Endodermal cell (in vitro differentiated cells): ENCODE measurements around the gene NRXN3. TPM values are rescaled to one million over a fixed set of nuclear protein-coding genes. Genes with fewer than 3 reads are reported as not detected.

Experiments used
- DNase-seq: peaks from one replicate; pipeline ENCODE4 v3.0.0-alpha.2; 2017
- H3K27ac ChIP-seq: 2 replicates; pipeline ENCODE4 v1.5.1; 2013; ENCODE audit warnings: mild to moderate bottlenecking, low read depth, low read length, moderate library complexity
- H3K27me3 ChIP-seq: 2 replicates; pipeline ENCODE4 v1.6.1; 2013; ENCODE audit warnings: mild to moderate bottlenecking, low read length, moderate library complexity; ENCODE audit not compliant: insufficient read depth, control insufficient read depth, poor library complexity, severe bottlenecking
- H3K36me3 ChIP-seq: 2 replicates; pipeline ENCODE4 v1.7.0; 2013; ENCODE audit warnings: mild to moderate bottlenecking, low read length, moderate library complexity; ENCODE audit not compliant: control insufficient read depth, insufficient read depth
- H3K4me1 ChIP-seq: one replicate; pipeline ENCODE4 v1.7.0; 2013; ENCODE audit warnings: low read length; ENCODE audit not compliant: control insufficient read depth, insufficient read depth
- H3K4me3 ChIP-seq: 2 replicates; pipeline ENCODE4 v1.5.1; 2013; ENCODE audit warnings: mild to moderate bottlenecking, low read length, moderate library complexity
- H3K9ac ChIP-seq: 2 replicates; pipeline ENCODE4 v1.6.1; 2013; ENCODE audit warnings: mild to moderate bottlenecking, low read length, moderate library complexity; ENCODE audit not compliant: poor library complexity, severe bottlenecking; ENCODE audit errors: extremely low read depth
- H3K9me3 ChIP-seq: 2 replicates; pipeline ENCODE4 v1.6.1; 2013; ENCODE audit warnings: mild to moderate bottlenecking, low read length, moderate library complexity; ENCODE audit not compliant: control insufficient read depth
- H3K27ac Mint-ChIP-seq: 2 replicates; pipeline ENCODE4 v1.8.0; 2020; ENCODE audit warnings: mixed read lengths
- H3K27me3 Mint-ChIP-seq: 2 replicates; pipeline ENCODE4 v1.8.0; 2021; ENCODE audit warnings: mild to moderate bottlenecking, mixed read lengths; ENCODE audit not compliant: insufficient read depth
- H3K36me3 Mint-ChIP-seq: 2 replicates; pipeline ENCODE4 v1.8.0; 2020; ENCODE audit warnings: low read depth, mixed read lengths
- H3K4me1 Mint-ChIP-seq: 2 replicates; pipeline ENCODE4 v1.8.0; 2020; ENCODE audit warnings: mixed read lengths
- H3K4me3 Mint-ChIP-seq: 2 replicates; pipeline ENCODE4 v1.8.0; 2020; ENCODE audit warnings: mild to moderate bottlenecking, moderate library complexity, mixed read lengths
- H3K9me3 Mint-ChIP-seq: 2 replicates; pipeline ENCODE4 v1.8.0; 2020; ENCODE audit warnings: mild to moderate bottlenecking, mixed read lengths
- CTCF ChIP-seq: fragments of 200-600 bp; sonication (generic); conservative IDR thresholded peaks from 2 replicates; pipeline ENCODE4 v1.5.0; 2021; ENCODE audit warnings: antibody characterized with exemption, mild to moderate bottlenecking
- WGBS, 2 experiments: methylation state at CpG; one replicate each; pipeline versions ENCODE4 v1.1.5 to v1.1.7; 2013; ENCODE audit warnings: missing lambda C conversion rate in 2 of 2, mixed read lengths in 1 of 2; ENCODE audit not compliant: insufficient coverage in 1 of 2, insufficient read length in 1 of 2; 5-methylcytosine and 5-hydroxymethylcytosine counted together
- total RNA-seq, 2 donors: library from RNA; stranded (reverse); fragmentation: NEBNext Ultra II Directional in 1 of 2; extraction: Animal tissue kit (Norgen Biotek cat#: 25700) in 1 of 2; gene quantifications; 2 replicates in 1 of 2; 3 replicates in 1 of 2; pipeline ENCODE4 v1.2.1, GENCODE V29; 2021

NRXN3 gene
- total RNA-seq, 2 donors from 2014 or later: 20.9 to 21.4 TPM

GRCh38 chr14:79701371-79701770, 1531.2 kb downstream of the NRXN3 start:
- Histone ChIP-seq H3K9ac (no peak overlapping the region), H3K36me3 (no peaks in the 10 kb centered on the region), H3K27ac (no peak overlapping the region), H3K27me3 (no peaks in the 10 kb centered on the region), H3K4me1 (peaks cover 3% of the 10 kb centered on the region), H3K4me3 (no peak overlapping the region), H3K9me3 (no peaks in the 10 kb centered on the region)
- no peak for DNase-seq
- Mint-ChIP-seq H3K27me3 (no peaks in the 10 kb centered on the region), H3K9me3 (no peaks in the 10 kb centered on the region), H3K36me3 (peaks cover 4% of the 10 kb centered on the region), H3K4me3 (no peak overlapping the region), H3K4me1 (peaks cover 29% of the 10 kb centered on the region), H3K27ac (no peak overlapping the region)
- TF ChIP-seq CTCF: no peak

GRCh38 chr14:79702197-79702596, 1532.0 kb downstream of the NRXN3 start:
- no peak for TF ChIP-seq CTCF
- H3K4me3 Mint-ChIP-seq: no peak overlapping the region
- Histone ChIP-seq H3K4me1 (peaks cover 3% of the 10 kb centered on the region), H3K9me3 (no peaks in the 10 kb centered on the region), H3K27ac (no peak overlapping the region), H3K9ac (no peak overlapping the region), H3K27me3 (no peaks in the 10 kb centered on the region), H3K4me3 (no peak overlapping the region), H3K36me3 (no peaks in the 10 kb centered on the region)
- no peaks in the 10 kb centered on the region for H3K27me3 Mint-ChIP-seq
- no peak overlapping the region for H3K27ac Mint-ChIP-seq
- no peak for DNase-seq
- H3K9me3 Mint-ChIP-seq: no peaks in the 10 kb centered on the region
- H3K4me1 Mint-ChIP-seq: peaks cover 35% of the 10 kb centered on the region
- H3K36me3 Mint-ChIP-seq: peaks cover 4% of the 10 kb centered on the region
- WGBS, 2 experiments: 67 to 100% methylated on average over 1 of the region's 1 CpG

GRCh38 chr14:79703209-79703608, 1533.0 kb downstream of the NRXN3 start:
- no peaks in the 10 kb centered on the region for H3K9me3 Mint-ChIP-seq
- 96 to 100% methylated on average over 4 to 7 of the region's 7 CpGs for WGBS, 2 experiments

More at GRCh38 chr14:79703209-79703608, 1533.0 kb downstream of the NRXN3 start:
- H3K9ac ChIP-seq: no peak overlapping the region
- peaks cover 35% of the 10 kb centered on the region for H3K4me1 Mint-ChIP-seq
- no peaks in the 10 kb centered on the region for H3K27me3 ChIP-seq
- no peak overlapping the region for H3K27ac ChIP-seq
- TF ChIP-seq CTCF: no peak
- H3K9me3 ChIP-seq: no peaks in the 10 kb centered on the region
- no peak overlapping the region for H3K4me3 ChIP-seq
- no peaks in the 10 kb centered on the region for H3K27me3 Mint-ChIP-seq
- H3K27ac Mint-ChIP-seq: no peak overlapping the region
- H3K4me1 ChIP-seq: peaks cover 3% of the 10 kb centered on the region
- H3K36me3 ChIP-seq: no peaks in the 10 kb centered on the region
- DNase-seq: no peak
- H3K4me3 Mint-ChIP-seq: no peak overlapping the region
- H3K36me3 Mint-ChIP-seq: no peaks in the 10 kb centered on the region
